Astrocyte (in vitro differentiated cells and primary cell): ENCODE measurements around the gene VAV2. TPM values are rescaled to one million over a fixed set of nuclear protein-coding genes. Genes with fewer than 3 reads are reported as not detected.

Source experiments
- DNase-seq: peaks from one replicate; pipeline ENCODE4 v3.0.0-alpha.2; 2010; ENCODE audit warnings: low read depth
- FAIRE-seq: peaks from 2 replicates; lab custom pipeline; 2011; peaks lifted over from hg19 to GRCh38; lab: Jason Lieb, UNC
- H2AFZ ChIP-seq: 2 replicates; pipeline ENCODE4 v1.6.0; 2012; ENCODE audit warnings: low read depth, low read length, inconsistent platforms
- H3K27ac ChIP-seq: 2 replicates; pipeline ENCODE4 v1.5.1; 2011; ENCODE audit warnings: low read depth, low read length, inconsistent platforms
- H3K27me3 ChIP-seq: 2 replicates; pipeline ENCODE4 v1.6.0; 2011; ENCODE audit warnings: low read length, inconsistent platforms; ENCODE audit not compliant: insufficient read depth
- H3K36me3 ChIP-seq: 2 replicates; pipeline ENCODE4 v1.5.1; 2011; ENCODE audit warnings: low read length, inconsistent platforms; ENCODE audit not compliant: insufficient read depth
- H3K4me1 ChIP-seq: 2 replicates; pipeline ENCODE4 v1.5.1; 2011; ENCODE audit warnings: low read length, inconsistent platforms; ENCODE audit not compliant: insufficient read depth
- H3K4me2 ChIP-seq: 2 replicates; pipeline ENCODE4 v1.6.0; 2012; ENCODE audit warnings: low read length, inconsistent platforms
- H3K4me3 ChIP-seq: 2 replicates; pipeline ENCODE4 v1.5.1; 2011; ENCODE audit warnings: low read depth, mild to moderate bottlenecking, low read length, inconsistent platforms; ENCODE audit not compliant: insufficient read depth
- H3K79me2 ChIP-seq: 2 replicates; pipeline ENCODE4 v1.6.0; 2012; ENCODE audit warnings: mild to moderate bottlenecking, low read length, inconsistent platforms; ENCODE audit not compliant: insufficient read depth
- H3K9ac ChIP-seq: 2 replicates; pipeline ENCODE4 v1.6.0; 2012; ENCODE audit warnings: mild to moderate bottlenecking, low read length, inconsistent platforms
- H3K9me3 ChIP-seq: 2 replicates; pipeline ENCODE4 v1.5.1; 2012; ENCODE audit warnings: low read depth, mild to moderate bottlenecking, low read length, inconsistent platforms; ENCODE audit not compliant: insufficient read depth
- H4K20me1 ChIP-seq: 2 replicates; pipeline ENCODE4 v1.6.0; 2012; ENCODE audit warnings: low read length, inconsistent platforms; ENCODE audit not compliant: insufficient read depth
- H3K27ac Mint-ChIP-seq: one replicate; pipeline ENCODE4 v1.8.0; 2021; ENCODE audit warnings: mild to moderate bottlenecking, mixed read lengths; ENCODE audit not compliant: unreplicated experiment
- H3K27me3 Mint-ChIP-seq: one replicate; pipeline ENCODE4 v1.8.0; 2021; ENCODE audit warnings: low read depth, mixed read lengths; ENCODE audit not compliant: unreplicated experiment
- H3K36me3 Mint-ChIP-seq: one replicate; pipeline ENCODE4 v1.8.0; 2021; ENCODE audit warnings: low read depth, mixed read lengths; ENCODE audit not compliant: unreplicated experiment
- H3K4me1 Mint-ChIP-seq: one replicate; pipeline ENCODE4 v1.8.0; 2021; ENCODE audit warnings: low read depth, mixed read lengths; ENCODE audit not compliant: unreplicated experiment
- H3K4me3 Mint-ChIP-seq: one replicate; pipeline ENCODE4 v1.8.0; 2021; ENCODE audit warnings: mild to moderate bottlenecking, moderate library complexity, mixed read lengths; ENCODE audit not compliant: unreplicated experiment
- H3K9me3 Mint-ChIP-seq: one replicate; pipeline ENCODE4 v1.8.0; 2021; ENCODE audit warnings: mild to moderate bottlenecking, mixed read lengths; ENCODE audit not compliant: unreplicated experiment
- CTCF ChIP-seq: IDR thresholded peaks from 2 replicates; pipeline ENCODE4 v1.5.1; 2011; ENCODE audit warnings: low read depth, mild to moderate bottlenecking, inconsistent platforms, low read length, moderate library complexity; ENCODE audit not compliant: insufficient read depth
- EZH2 ChIP-seq: IDR thresholded peaks from 2 replicates; pipeline ENCODE4 v1.6.1; 2012; ENCODE audit warnings: mild to moderate bottlenecking, low read length, inconsistent platforms; ENCODE audit not compliant: insufficient read depth
- total RNA-seq: library from RNA; stranded (reverse); gene quantifications from 2 replicates; pipeline ENCODE4 v1.2.1, GENCODE V29; 2021

VAV2 gene
- total RNA-seq, 1 donor from 2014 or later: 36.5 TPM

DNA sequence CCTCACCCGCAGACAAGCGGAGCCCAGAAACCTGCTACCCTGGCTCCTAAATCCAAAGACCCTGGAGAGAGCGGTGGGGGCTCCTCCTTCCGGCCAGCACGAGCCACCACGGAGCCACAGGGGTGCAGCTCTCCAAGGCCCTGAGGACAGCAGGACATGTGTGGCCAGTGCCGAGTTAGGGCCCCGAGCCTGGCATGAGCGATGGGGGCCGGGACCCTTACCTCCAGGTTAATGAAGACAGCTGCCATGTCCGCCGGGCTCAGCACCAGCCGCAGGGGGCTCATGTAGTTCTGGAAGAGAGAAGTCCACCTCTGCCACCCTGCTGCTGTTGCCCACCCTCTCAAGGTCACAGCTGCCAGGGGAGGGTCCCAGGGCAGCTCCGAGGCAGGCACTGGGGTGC, 185.1 kb downstream of the VAV2 start:
- peaks cover 7% of the 10 kb centered on the region for H3K36me3 Mint-ChIP-seq
- no peak overlapping the region for H2AFZ ChIP-seq
- TF ChIP-seq CTCF: no peak
- TF ChIP-seq EZH2: no peak

DNA sequence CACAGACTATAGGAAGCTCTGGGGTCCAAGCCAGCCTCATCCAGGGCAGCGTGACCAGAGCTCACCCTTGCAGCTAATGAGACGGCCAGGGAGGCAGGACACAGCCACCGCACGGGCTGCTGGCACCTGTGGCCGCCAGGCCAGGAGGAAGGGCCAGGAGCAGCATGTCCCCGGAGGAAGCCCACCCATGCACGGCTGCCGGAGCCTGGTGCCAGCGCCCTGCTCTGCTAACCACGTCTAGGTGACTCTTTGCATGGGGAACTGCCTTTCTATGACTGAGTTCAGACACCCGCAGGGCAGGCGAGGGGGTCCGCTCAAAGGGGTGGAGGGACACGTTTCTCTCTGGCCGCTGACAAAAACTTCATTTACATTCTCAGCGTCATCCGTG, 185.5 kb downstream of the VAV2 start:
- H3K9me3 ChIP-seq: no peaks in the 10 kb centered on the region
- peaks cover 2% of the 10 kb centered on the region for H3K36me3 ChIP-seq
- FAIRE-seq (no peak), DNase-seq (no peak)
- TF ChIP-seq CTCF: no peak
- no peak for TF ChIP-seq EZH2
- H4K20me1 ChIP-seq: peaks cover 54% of the 10 kb centered on the region
- H3K79me2 ChIP-seq: no peaks in the 10 kb centered on the region
- no peak overlapping the region for H2AFZ ChIP-seq
- Mint-ChIP-seq H3K36me3 (peaks cover 11% of the 10 kb centered on the region), H3K4me1 (peaks cover 9% of the 10 kb centered on the region), H3K9me3 (no peaks in the 10 kb centered on the region), H3K27ac (no peak overlapping the region), H3K4me3 (no peak overlapping the region), H3K27me3 (no peaks in the 10 kb centered on the region)
- no peak overlapping the region for H3K27ac ChIP-seq
- H3K9ac ChIP-seq: no peak overlapping the region
- H3K4me1 ChIP-seq: peaks cover 8% of the 10 kb centered on the region
- H3K4me2 ChIP-seq: no peak overlapping the region
- H3K27me3 ChIP-seq: no peaks in the 10 kb centered on the region
- no peak overlapping the region for H3K4me3 ChIP-seq

More for the DNA sequence above, 185.1 kb downstream of the VAV2 start:
- FAIRE-seq: no peak
- Histone ChIP-seq H3K79me2 (no peaks in the 10 kb centered on the region), H3K4me1 (peaks cover 8% of the 10 kb centered on the region), H3K9ac (no peak overlapping the region), H3K36me3 (peaks cover 2% of the 10 kb centered on the region), H4K20me1 (peaks cover 54% of the 10 kb centered on the region), H3K9me3 (no peaks in the 10 kb centered on the region), H3K27me3 (no peaks in the 10 kb centered on the region), H3K4me2 (no peak overlapping the region), H3K4me3 (no peak overlapping the region), H3K27ac (no peak overlapping the region)
- H3K4me1 Mint-ChIP-seq: peaks cover 9% of the 10 kb centered on the region
- H3K27me3 Mint-ChIP-seq: no peaks in the 10 kb centered on the region
- no peak overlapping the region for H3K27ac Mint-ChIP-seq
- no peak for DNase-seq
- no peaks in the 10 kb centered on the region for H3K9me3 Mint-ChIP-seq
- H3K4me3 Mint-ChIP-seq: no peak overlapping the region

GRCh38 chr9:133805876-133806622, 186.1 kb downstream of the VAV2 start:
- no peak overlapping the region for H3K9ac ChIP-seq
- H3K27me3 Mint-ChIP-seq: no peaks in the 10 kb centered on the region
- H3K79me2 ChIP-seq: no peaks in the 10 kb centered on the region
- no peaks in the 10 kb centered on the region for H3K27me3 ChIP-seq
- H4K20me1 ChIP-seq: peaks cover 51% of the 10 kb centered on the region
- H3K36me3 ChIP-seq: peaks cover 2% of the 10 kb centered on the region
- H3K27ac ChIP-seq: no peak overlapping the region
- H3K4me1 ChIP-seq: peaks cover 8% of the 10 kb centered on the region
- FAIRE-seq (no peak), DNase-seq (no peak)
- peaks cover 9% of the 10 kb centered on the region for H3K4me1 Mint-ChIP-seq
- no peak for TF ChIP-seq EZH2
- TF ChIP-seq CTCF: no peak
- H3K27ac Mint-ChIP-seq: no peak overlapping the region
- H3K4me3 ChIP-seq: no peak overlapping the region
- no peak overlapping the region for H3K4me3 Mint-ChIP-seq
- no peak overlapping the region for H3K4me2 ChIP-seq
- no peak overlapping the region for H2AFZ ChIP-seq
- H3K36me3 Mint-ChIP-seq: peaks cover 13% of the 10 kb centered on the region
- H3K9me3 ChIP-seq: no peaks in the 10 kb centered on the region
- no peaks in the 10 kb centered on the region for H3K9me3 Mint-ChIP-seq
